GM10266 (cell line): ENCODE measurements around the gene LDHAL6A.

ENCODE experiments used
- DNase-seq: peaks from one replicate; pipeline ENCODE4 v3.0.0; 2012; ENCODE audit errors: extremely low spot score
- TF ChIP-seq, protein P1 (sequence below): IDR thresholded peaks from 2 replicates; pipeline ENCODE4 v1.5.1; 2012; ENCODE audit warnings: mild to moderate bottlenecking, low read depth; ENCODE audit not compliant: control insufficient read depth, insufficient read depth; ENCODE audit errors: missing control alignments

Gene LDHAL6A

DNA sequence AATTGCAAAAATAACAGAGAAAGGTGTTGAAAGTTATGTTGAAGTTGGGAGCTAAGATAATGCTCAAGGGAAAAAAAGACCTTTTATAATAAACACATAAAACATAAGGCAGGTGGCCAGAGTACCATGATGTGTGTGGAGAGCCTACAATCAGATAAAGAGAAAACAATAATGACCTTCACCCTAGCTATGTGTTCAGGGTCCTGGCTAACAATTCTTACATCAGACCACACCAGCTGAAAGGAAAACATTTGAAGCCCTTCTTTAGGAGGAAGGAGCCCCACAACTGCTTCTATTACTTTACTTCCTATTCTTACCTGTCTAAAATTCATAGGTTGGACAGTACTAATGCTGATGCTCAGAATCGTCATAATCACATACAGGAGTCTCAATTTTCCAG lies 68.6 kb downstream of the LDHAL6A start:
- no peak for DNase-seq
- TF ChIP-seq, protein P1, sequence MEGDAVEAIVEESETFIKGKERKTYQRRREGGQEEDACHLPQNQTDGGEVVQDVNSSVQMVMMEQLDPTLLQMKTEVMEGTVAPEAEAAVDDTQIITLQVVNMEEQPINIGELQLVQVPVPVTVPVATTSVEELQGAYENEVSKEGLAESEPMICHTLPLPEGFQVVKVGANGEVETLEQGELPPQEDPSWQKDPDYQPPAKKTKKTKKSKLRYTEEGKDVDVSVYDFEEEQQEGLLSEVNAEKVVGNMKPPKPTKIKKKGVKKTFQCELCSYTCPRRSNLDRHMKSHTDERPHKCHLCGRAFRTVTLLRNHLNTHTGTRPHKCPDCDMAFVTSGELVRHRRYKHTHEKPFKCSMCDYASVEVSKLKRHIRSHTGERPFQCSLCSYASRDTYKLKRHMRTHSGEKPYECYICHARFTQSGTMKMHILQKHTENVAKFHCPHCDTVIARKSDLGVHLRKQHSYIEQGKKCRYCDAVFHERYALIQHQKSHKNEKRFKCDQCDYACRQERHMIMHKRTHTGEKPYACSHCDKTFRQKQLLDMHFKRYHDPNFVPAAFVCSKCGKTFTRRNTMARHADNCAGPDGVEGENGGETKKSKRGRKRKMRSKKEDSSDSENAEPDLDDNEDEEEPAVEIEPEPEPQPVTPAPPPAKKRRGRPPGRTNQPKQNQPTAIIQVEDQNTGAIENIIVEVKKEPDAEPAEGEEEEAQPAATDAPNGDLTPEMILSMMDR, result no peak

DNA sequence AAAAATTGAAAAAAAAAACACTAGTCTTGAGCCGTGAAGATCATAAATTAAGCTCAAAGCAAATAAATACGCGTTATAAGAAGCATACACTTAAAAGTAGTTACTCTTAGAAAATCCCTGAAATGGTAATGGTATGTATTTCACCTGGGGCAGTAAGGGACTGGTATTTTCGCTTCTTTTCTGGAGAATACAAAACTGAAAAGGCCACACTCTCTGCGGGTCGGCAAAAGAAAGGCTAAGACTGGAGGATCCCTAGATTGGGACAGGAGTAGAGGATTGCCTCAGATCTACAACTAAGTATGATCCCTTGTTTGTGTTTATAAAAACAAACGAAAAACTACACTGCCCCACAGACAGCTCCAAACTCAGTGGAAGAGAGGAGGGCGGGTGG lies 70.5 kb downstream of the LDHAL6A start:
- DNase-seq, result no peak
- TF ChIP-seq, protein P1, result no peak

DNA sequence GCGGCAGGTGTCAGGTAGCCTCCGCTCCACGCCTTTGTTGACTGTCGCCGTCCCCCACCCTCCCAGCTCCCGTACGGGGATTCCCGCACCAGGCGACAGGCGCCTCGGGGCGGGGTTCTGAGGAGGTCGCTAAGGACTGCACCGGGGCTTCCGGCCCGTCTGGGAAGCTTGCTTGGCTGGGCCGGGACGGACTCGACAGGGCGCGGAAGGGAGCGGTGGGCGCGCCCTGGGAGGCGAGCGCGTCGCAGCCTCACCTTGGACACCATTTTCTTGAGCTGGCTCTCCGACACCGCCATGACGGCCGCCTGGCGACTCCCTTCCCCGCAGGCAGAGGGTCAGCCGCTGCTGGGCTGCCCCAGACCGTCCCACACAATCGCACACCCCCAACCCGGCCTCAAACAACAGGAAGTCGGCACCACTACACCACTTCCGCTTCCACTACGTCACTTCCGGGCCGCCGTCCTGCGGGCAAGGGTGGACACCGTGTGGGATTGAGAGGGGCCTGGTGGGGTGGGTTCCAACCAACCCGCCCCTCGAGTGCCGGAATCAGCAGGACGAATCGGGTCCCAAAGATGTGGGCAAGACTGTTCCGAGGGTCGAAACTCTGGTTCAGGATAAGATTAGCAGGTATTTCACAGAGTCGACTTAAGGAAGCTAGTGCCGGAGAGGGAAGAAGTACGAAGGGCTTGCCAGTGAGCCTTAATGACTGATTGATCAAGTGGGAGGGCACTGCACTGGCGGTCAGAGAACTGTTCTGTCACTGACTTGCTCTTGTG lies 71.1 kb downstream of the LDHAL6A start, which contains the start of gene TSG101:
TSS of gene TSG101 (minus strand) at position 422 of the 776 bp plus-strand sequence. CDS start at position 296, 126 bp downstream.
- TF ChIP-seq, protein P1, result no peak
- DNase-seq, result peak; percentile 89

DNA sequence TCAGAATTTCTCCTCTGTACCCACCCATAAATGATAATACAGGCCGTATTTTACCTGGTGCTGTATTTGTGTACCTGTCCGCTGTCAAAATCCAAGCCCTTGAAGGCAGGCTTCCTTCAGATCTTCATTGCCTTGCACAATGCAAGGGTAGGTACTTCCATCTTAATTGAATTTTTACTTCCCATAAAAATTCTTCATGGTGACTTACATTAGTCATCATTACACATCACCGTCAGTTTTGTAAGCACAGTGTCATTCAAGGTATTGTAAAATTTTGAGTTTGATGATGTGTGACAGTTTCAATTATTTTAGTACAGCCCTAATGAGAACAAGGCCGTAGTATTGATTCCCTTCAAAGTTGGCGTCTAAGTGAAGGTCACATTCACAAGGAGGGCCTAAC lies 71.9 kb downstream of the LDHAL6A start:
- TF ChIP-seq, protein P1, result no peak
- DNase-seq, result no peak
